GM12872 (cell line): ENCODE data around the gene FBLN2.

ENCODE experiments used
- TF ChIP-seq, protein P1 (sequence below): IDR thresholded peaks from 3 replicates; pipeline ENCODE4 v1.5.1; 2011; ENCODE audit warnings: low read depth, mild to moderate bottlenecking, low read length, moderate library complexity; ENCODE audit not compliant: insufficient read depth

Gene FBLN2

GRCh38 chr3:13548696-13549622, at the start of gene FBLN2:
TSS of gene FBLN2 (plus strand) at chr3:13549125. CDS start at chr3:13570356, 21,231 bp downstream.
- TF ChIP-seq, protein P1, sequence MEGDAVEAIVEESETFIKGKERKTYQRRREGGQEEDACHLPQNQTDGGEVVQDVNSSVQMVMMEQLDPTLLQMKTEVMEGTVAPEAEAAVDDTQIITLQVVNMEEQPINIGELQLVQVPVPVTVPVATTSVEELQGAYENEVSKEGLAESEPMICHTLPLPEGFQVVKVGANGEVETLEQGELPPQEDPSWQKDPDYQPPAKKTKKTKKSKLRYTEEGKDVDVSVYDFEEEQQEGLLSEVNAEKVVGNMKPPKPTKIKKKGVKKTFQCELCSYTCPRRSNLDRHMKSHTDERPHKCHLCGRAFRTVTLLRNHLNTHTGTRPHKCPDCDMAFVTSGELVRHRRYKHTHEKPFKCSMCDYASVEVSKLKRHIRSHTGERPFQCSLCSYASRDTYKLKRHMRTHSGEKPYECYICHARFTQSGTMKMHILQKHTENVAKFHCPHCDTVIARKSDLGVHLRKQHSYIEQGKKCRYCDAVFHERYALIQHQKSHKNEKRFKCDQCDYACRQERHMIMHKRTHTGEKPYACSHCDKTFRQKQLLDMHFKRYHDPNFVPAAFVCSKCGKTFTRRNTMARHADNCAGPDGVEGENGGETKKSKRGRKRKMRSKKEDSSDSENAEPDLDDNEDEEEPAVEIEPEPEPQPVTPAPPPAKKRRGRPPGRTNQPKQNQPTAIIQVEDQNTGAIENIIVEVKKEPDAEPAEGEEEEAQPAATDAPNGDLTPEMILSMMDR = no peak

- TF ChIP-seq, protein P1 = peak; percentile 77
Observed at GRCh38 chr3:13500133-13500885, 48.6 kb upstream of the FBLN2 start.

GRCh38 chr3:13501056-13501455, 47.9 kb upstream of the FBLN2 start:
- TF ChIP-seq, protein P1 = no peak

GRCh38 chr3:13501521-13501920, 47.4 kb upstream of the FBLN2 start:
- TF ChIP-seq, protein P1 = no peak

DNA sequence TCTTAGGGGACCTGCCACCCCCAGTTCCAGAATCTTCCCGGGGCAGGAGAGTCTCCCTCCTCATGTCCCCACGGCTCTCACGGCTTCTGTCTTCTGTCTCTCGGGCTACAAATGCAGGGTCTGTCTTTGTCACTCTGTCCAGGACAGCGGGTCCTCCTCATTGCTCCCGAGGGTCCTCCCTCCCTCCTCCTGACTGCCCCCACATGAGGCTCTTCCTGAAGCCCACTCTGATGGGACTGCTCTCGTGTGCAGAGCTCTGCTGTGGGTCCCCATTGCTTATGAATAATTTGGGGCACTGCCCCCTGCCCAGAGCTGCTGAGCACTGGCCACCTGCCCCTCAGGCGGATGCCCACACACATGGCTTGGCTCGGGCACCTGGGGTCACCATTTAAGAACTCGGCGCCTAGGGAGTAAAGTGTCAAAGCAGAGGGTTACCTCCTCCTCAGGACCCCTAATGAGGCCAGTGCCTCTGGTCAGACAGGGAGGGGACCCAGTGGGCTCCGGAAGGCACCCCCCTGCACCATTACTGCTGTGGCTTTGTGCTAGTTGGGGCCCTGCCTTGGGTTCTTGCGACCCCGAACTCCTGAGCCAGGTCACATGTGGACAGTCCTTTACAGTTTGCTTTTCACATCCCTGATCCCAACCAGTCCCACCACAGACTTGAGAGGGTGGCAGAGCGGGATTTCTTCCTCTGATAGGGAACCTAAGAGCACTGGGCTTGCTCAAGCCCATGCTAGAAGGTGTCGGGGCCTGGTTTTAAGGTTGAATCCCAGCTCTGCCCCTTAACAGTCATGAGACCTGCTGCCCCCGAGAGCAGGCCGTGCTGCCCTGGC, 46.8 kb upstream of the FBLN2 start:
- TF ChIP-seq, protein P1 = no peak

- TF ChIP-seq, protein P1 = no peak
Observed at GRCh38 chr3:13502791-13503060, 46.2 kb upstream of the FBLN2 start.
